ENCODE data around the gene TMEM14A.

The TMEM14A gene

GRCh38 chr6:52718550-52718949 lies 47.6 kb downstream of the TMEM14A start:
- no peaks in the 10 kb centered on the region for H3K79me1 ChIP-seq (ENCODE audit: low read length)
- H2AFZ ChIP-seq (ENCODE audit: insufficient read depth, low read length, poor library complexity), result no peak overlapping the region
- no peak overlapping the region for H3K9ac ChIP-seq (ENCODE audit: low read length)
- no peak overlapping the region for H4K12ac ChIP-seq (ENCODE audit: low read depth, low read length)
- no peaks in the 10 kb centered on the region for H3K27me3 ChIP-seq (ENCODE audit: insufficient read depth, low read length)
- H3K14ac ChIP-seq (ENCODE audit: low read length), result no peak overlapping the region
- no peaks in the 10 kb centered on the region for H3K79me2 ChIP-seq (ENCODE audit: control insufficient read depth, insufficient read depth, low read length, poor library complexity)
- DNase-seq, result no peak
- H2BK12ac ChIP-seq (ENCODE audit: low read length), result no peak overlapping the region
- no peak overlapping the region for H3K27ac ChIP-seq (ENCODE audit: low read depth, low read length)
- H3K4me2 ChIP-seq (ENCODE audit: low read length), result no peak overlapping the region
- H3K4me3 ChIP-seq (ENCODE audit: low read depth, low read length), result no peak overlapping the region
- H3K4ac ChIP-seq (ENCODE audit: low read depth, low read length), result no peak overlapping the region
- H4K8ac ChIP-seq (ENCODE audit: low read depth, low read length), result no peak overlapping the region
- H2BK120ac ChIP-seq (ENCODE audit: insufficient read depth, low read length, poor library complexity), result no peak overlapping the region
- no peak overlapping the region for H4K91ac ChIP-seq (ENCODE audit: low read depth, low read length)
- no peak overlapping the region for H2AK5ac ChIP-seq (ENCODE audit: low read length)
- no peaks in the 10 kb centered on the region for H3K9me3 ChIP-seq (ENCODE audit: insufficient read depth, low read depth, low read length)
- H3K23ac ChIP-seq (ENCODE audit: low read length), result no peak overlapping the region
- H3K4me1 ChIP-seq (ENCODE audit: control insufficient read depth in 1 of 2, insufficient read depth in 2 of 2, low read length in 2 of 2), result no peaks in the 10 kb centered on the region
- no peaks in the 10 kb centered on the region for H3K36me3 ChIP-seq (ENCODE audit: control insufficient read depth in 1 of 2, insufficient read depth in 2 of 2, low read length in 2 of 2)
- H3K18ac ChIP-seq (ENCODE audit: low read length), result no peak overlapping the region
- no peak overlapping the region for H2BK5ac ChIP-seq (ENCODE audit: low read depth, low read length, poor library complexity)

- no peak overlapping the region for H3K4me3 ChIP-seq (ENCODE audit: low read depth, low read length)
- H3K36me3 ChIP-seq (ENCODE audit: control insufficient read depth in 1 of 2, insufficient read depth in 2 of 2, low read length in 2 of 2), result no peaks in the 10 kb centered on the region
- H3K4me2 ChIP-seq (ENCODE audit: low read length), result no peak overlapping the region
- no peak overlapping the region for H3K9ac ChIP-seq (ENCODE audit: low read length)
- no peaks in the 10 kb centered on the region for H3K27me3 ChIP-seq (ENCODE audit: insufficient read depth, low read length)
- H3K23ac ChIP-seq (ENCODE audit: low read length), result no peak overlapping the region
- no peak overlapping the region for H4K91ac ChIP-seq (ENCODE audit: low read depth, low read length)
- H3K4ac ChIP-seq (ENCODE audit: low read depth, low read length), result no peak overlapping the region
- no peak overlapping the region for H3K18ac ChIP-seq (ENCODE audit: low read length)
- WGBS (ENCODE audit: extremely low coverage, insufficient coverage, insufficient read length), result no CpG with 5 or more reads among the region's 2 CpGs
- no peak overlapping the region for H4K8ac ChIP-seq (ENCODE audit: low read depth, low read length)
- no peak overlapping the region for H2BK120ac ChIP-seq (ENCODE audit: insufficient read depth, low read length, poor library complexity)
- H2BK12ac ChIP-seq (ENCODE audit: low read length), result no peak overlapping the region
- H2AK5ac ChIP-seq (ENCODE audit: low read length), result no peak overlapping the region
- no peak for DNase-seq
- H3K79me1 ChIP-seq (ENCODE audit: low read length), result no peaks in the 10 kb centered on the region
- no peak overlapping the region for H3K27ac ChIP-seq (ENCODE audit: low read depth, low read length)
- H3K4me1 ChIP-seq (ENCODE audit: control insufficient read depth in 1 of 2, insufficient read depth in 2 of 2, low read length in 2 of 2), result peaks cover 2 to 3% of the 10 kb centered on the region in 2 experiments
- no peak overlapping the region for H2AFZ ChIP-seq (ENCODE audit: insufficient read depth, low read length, poor library complexity)
- H4K12ac ChIP-seq (ENCODE audit: low read depth, low read length), result no peak overlapping the region
- no peaks in the 10 kb centered on the region for H3K79me2 ChIP-seq (ENCODE audit: control insufficient read depth, insufficient read depth, low read length, poor library complexity)
- H3K14ac ChIP-seq (ENCODE audit: low read length), result no peak overlapping the region
- no peak overlapping the region for H2BK5ac ChIP-seq (ENCODE audit: low read depth, low read length, poor library complexity)
- H3K9me3 ChIP-seq (ENCODE audit: insufficient read depth, low read depth, low read length), result no peaks in the 10 kb centered on the region
These were observed 49.4 kb downstream of the TMEM14A start for GRCh38 chr6:52720321-52720720.

GRCh38 chr6:52724042-52724405 lies 53.1 kb downstream of the TMEM14A start:
- no peaks in the 10 kb centered on the region for H3K27me3 ChIP-seq (ENCODE audit: insufficient read depth, low read length)
- no peaks in the 10 kb centered on the region for H3K79me2 ChIP-seq (ENCODE audit: control insufficient read depth, insufficient read depth, low read length, poor library complexity)
- peak; percentile 23 to 69 for DNase-seq
- no peak overlapping the region for H3K9ac ChIP-seq (ENCODE audit: low read length)
- H3K9me3 ChIP-seq (ENCODE audit: insufficient read depth, low read depth, low read length), result no peaks in the 10 kb centered on the region
- no peaks in the 10 kb centered on the region for H3K79me1 ChIP-seq (ENCODE audit: low read length)
- no peak overlapping the region for H4K12ac ChIP-seq (ENCODE audit: low read depth, low read length)
- H2BK12ac ChIP-seq (ENCODE audit: low read length), result no peak overlapping the region
- no peak overlapping the region for H3K4me3 ChIP-seq (ENCODE audit: low read depth, low read length)
- H3K14ac ChIP-seq (ENCODE audit: low read length), result no peak overlapping the region
- no peak overlapping the region for H3K27ac ChIP-seq (ENCODE audit: low read depth, low read length)
- no peaks in the 10 kb centered on the region for H3K36me3 ChIP-seq (ENCODE audit: control insufficient read depth in 1 of 2, insufficient read depth in 2 of 2, low read length in 2 of 2)
- no peak overlapping the region for H3K4me2 ChIP-seq (ENCODE audit: low read length)
- no peak overlapping the region for H3K4ac ChIP-seq (ENCODE audit: low read depth, low read length)
- H2BK5ac ChIP-seq (ENCODE audit: low read depth, low read length, poor library complexity), result no peak overlapping the region
- H3K23ac ChIP-seq (ENCODE audit: low read length), result no peak overlapping the region
- no peak overlapping the region for H3K18ac ChIP-seq (ENCODE audit: low read length)
- H2BK120ac ChIP-seq (ENCODE audit: insufficient read depth, low read length, poor library complexity), result no peak overlapping the region
- H2AFZ ChIP-seq (ENCODE audit: insufficient read depth, low read length, poor library complexity), result no peak overlapping the region
- no peak overlapping the region for H4K8ac ChIP-seq (ENCODE audit: low read depth, low read length)
- no peak overlapping the region for H2AK5ac ChIP-seq (ENCODE audit: low read length)
- peaks cover 2 to 3% of the 10 kb centered on the region in 2 experiments for H3K4me1 ChIP-seq (ENCODE audit: control insufficient read depth in 1 of 2, insufficient read depth in 2 of 2, low read length in 2 of 2)
- WGBS (ENCODE audit: extremely low coverage, insufficient coverage, insufficient read length), result no CpG with 5 or more reads among the region's 2 CpGs
- H4K91ac ChIP-seq (ENCODE audit: low read depth, low read length), result no peak overlapping the region

GRCh38 chr6:52724406-52725121 lies 53.7 kb downstream of the TMEM14A start:
- Histone ChIP-seq H3K9ac (ENCODE audit: low read length) (no peak overlapping the region), H3K36me3 (ENCODE audit: control insufficient read depth in 1 of 2, insufficient read depth in 2 of 2, low read length in 2 of 2) (no peaks in the 10 kb centered on the region), H3K4me3 (ENCODE audit: low read depth, low read length) (no peak overlapping the region), H3K79me1 (ENCODE audit: low read length) (no peaks in the 10 kb centered on the region), H4K91ac (ENCODE audit: low read depth, low read length) (no peak overlapping the region), H2BK5ac (ENCODE audit: low read depth, low read length, poor library complexity) (no peak overlapping the region), H3K27me3 (ENCODE audit: insufficient read depth, low read length) (no peaks in the 10 kb centered on the region), H3K27ac (ENCODE audit: low read depth, low read length) (no peak overlapping the region), H3K14ac (ENCODE audit: low read length) (no peak overlapping the region), H2AFZ (ENCODE audit: insufficient read depth, low read length, poor library complexity) (no peak overlapping the region), H3K18ac (ENCODE audit: low read length) (no peak overlapping the region), H2AK5ac (ENCODE audit: low read length) (no peak overlapping the region), H3K4ac (ENCODE audit: low read depth, low read length) (no peak overlapping the region), H4K12ac (ENCODE audit: low read depth, low read length) (no peak overlapping the region), H2BK120ac (ENCODE audit: insufficient read depth, low read length, poor library complexity) (no peak overlapping the region), H3K4me2 (ENCODE audit: low read length) (no peak overlapping the region), H3K9me3 (ENCODE audit: insufficient read depth, low read depth, low read length) (no peaks in the 10 kb centered on the region), H3K23ac (ENCODE audit: low read length) (no peak overlapping the region), H4K8ac (ENCODE audit: low read depth, low read length) (no peak overlapping the region), H3K4me1 (ENCODE audit: control insufficient read depth in 1 of 2, insufficient read depth in 2 of 2, low read length in 2 of 2) (peaks cover 2 to 3% of the 10 kb centered on the region in 2 experiments), H2BK12ac (ENCODE audit: low read length) (no peak overlapping the region), H3K79me2 (ENCODE audit: control insufficient read depth, insufficient read depth, low read length, poor library complexity) (no peaks in the 10 kb centered on the region)
- whole genome bisulfite sequencing (ENCODE audit: extremely low coverage, insufficient coverage, insufficient read length), result no CpG with 5 or more reads among the region's 13 CpGs
- peak; percentile 65 to 91 for DNase-seq
